GM13977 (cell line): Measurements from ENCODE around the gene FAM120AOS.

Experiments
- DNase-seq: peaks from one replicate; pipeline ENCODE4 v3.0.0; 2012; ENCODE audit warnings: low spot score
- in situ Hi-C: fragments of 300-500 bp; cut with MboI; formaldehyde crosslinking; loops from one replicate; pipeline ENCODE4 v1.12.0; 2022; ENCODE audit warnings: low sequenced_read_pairs, low pct_unique_long_range_greater_than_20kb, mixed read lengths, inconsistent platforms; ENCODE audit not compliant: unreplicated experiment
- TF ChIP-seq, protein P1 (sequence below): IDR thresholded peaks from 2 replicates; pipeline ENCODE4 v1.5.1; 2012; ENCODE audit warnings: mild to moderate bottlenecking, control low read depth; ENCODE audit not compliant: insufficient read depth; ENCODE audit errors: extremely low read depth, missing control alignments

Gene FAM120AOS

DNA sequence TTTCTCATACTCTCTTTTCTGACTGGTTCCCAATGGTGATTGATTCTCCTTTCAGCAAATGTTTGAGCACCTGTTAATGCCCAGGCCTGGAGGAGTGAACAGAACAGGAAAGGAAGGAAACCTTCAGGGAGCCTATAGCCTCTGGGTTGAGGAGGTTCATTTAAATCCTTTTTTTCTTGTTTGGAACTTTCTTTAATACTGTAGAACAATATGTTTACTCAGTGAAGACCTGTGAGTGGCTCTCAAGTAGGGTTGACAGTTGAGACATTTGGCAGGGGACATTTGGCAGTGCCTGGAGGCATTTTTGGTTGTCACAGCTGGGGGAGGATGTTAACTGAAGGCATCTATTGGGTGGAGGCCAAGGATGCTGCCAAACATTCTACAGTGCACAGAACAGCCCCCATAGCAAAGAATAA lies 6.1 kb upstream of the FAM120AOS start:
- TF ChIP-seq, protein P1, sequence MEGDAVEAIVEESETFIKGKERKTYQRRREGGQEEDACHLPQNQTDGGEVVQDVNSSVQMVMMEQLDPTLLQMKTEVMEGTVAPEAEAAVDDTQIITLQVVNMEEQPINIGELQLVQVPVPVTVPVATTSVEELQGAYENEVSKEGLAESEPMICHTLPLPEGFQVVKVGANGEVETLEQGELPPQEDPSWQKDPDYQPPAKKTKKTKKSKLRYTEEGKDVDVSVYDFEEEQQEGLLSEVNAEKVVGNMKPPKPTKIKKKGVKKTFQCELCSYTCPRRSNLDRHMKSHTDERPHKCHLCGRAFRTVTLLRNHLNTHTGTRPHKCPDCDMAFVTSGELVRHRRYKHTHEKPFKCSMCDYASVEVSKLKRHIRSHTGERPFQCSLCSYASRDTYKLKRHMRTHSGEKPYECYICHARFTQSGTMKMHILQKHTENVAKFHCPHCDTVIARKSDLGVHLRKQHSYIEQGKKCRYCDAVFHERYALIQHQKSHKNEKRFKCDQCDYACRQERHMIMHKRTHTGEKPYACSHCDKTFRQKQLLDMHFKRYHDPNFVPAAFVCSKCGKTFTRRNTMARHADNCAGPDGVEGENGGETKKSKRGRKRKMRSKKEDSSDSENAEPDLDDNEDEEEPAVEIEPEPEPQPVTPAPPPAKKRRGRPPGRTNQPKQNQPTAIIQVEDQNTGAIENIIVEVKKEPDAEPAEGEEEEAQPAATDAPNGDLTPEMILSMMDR: no peak
- DNase-seq: no peak
- in situ Hi-C loops: no loop called here

DNA sequence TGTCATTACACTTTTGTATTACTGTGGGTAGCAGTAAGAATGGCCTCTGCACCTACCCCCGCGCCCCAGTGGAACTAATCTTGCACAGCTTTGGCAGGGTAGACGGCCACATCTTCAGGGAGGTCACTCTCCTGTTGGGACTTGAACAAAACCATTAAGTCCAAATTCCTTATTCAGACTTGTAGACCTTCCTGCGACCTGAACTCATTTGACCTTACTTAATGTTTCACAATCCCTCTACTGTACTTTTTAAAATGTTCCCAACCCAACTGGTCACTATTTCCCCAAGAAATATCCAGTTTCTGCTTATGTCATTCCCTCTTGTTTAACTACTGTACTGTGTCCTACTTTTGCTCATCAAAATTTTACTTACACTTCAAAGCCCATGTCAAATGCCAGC lies 5.3 kb upstream of the FAM120AOS start:
- no peak for DNase-seq
- in situ Hi-C loops: no loop called here
- TF ChIP-seq, protein P1: no peak

DNA sequence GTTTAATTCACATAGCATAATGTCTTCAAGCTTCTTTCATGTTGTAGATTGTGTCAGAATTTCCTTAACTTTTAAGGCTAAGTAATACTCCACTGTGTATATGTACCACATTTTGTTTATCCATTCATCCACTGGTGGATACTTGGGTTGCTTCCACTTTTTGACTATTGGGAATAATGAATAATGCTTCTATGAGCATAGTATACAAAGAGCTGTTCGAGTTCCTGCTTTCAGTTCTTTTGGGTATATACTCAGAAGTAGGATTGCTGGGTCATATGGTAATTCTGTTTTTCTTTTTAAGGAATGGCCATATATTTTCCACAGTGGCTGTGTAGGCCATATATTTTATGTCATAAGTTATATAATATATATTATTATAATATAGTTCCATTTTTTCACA lies 3.6 kb upstream of the FAM120AOS start:
- in situ Hi-C loops: no loop called here

DNA sequence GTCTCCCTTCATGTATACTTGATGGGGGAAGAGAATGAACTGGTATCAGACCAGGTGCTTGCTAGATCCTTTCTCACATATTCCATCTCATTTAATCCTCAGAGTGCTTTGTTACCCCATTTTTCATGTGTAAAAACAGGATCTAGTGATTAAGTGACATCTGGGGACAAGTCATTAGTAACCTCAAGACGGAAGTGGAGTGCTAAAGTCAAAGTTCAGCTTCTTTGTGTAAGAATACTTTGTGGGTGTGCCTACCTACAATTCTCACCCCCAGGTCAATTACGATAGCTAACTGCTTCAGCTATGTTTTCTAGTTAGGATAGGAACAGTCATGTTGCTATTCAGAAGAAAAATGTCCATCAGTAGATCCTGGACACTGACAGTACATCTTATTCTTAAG lies 3.1 kb upstream of the FAM120AOS start:
- in situ Hi-C loops: no loop called here
- TF ChIP-seq, protein P1: no peak
- DNase-seq: no peak

More for the DNA sequence above, 3.6 kb upstream of the FAM120AOS start:
- TF ChIP-seq, protein P1: no peak
- no peak for DNase-seq

DNA sequence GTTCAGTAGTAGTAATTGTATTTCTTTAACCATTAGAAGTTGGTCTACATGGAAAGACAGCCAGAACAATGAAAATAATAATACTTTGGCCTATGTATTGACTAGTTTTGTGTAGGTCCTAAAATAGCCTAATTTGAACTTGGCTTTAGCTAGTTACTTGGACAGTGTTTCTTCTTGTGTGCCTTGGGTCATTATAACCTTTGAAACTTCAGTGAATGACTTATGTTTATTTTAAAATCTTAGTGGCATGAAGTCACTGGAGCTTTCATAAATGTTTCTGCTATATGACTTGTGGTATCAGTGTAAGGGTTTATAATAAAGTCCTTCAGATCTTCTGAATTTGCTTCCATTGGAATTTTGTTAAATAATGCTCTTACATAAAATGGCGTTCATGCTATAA lies 2.6 kb upstream of the FAM120AOS start:
- in situ Hi-C loops: no loop called here
- TF ChIP-seq, protein P1: no peak
- no peak for DNase-seq

DNA sequence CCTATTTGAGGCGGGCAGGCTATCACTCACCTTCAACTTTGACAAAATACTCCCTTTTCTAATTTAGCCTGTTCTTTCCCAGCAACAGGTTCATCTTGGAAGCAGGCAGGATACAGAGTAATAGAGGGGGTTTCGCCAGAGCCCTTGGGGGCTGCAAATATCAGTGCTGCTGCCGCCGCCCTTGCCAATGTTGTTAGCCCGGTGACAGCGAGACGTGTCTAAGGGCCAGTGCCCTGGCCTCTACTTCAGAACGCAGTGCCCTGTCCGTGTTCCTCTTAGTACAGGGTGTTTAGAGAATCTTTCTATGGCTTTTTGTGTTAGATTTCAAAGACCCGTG lies 703 bp downstream of the FAM120AOS start:
- TF ChIP-seq, protein P1: no peak
- DNase-seq: no peak
- in situ Hi-C loops: no loop called here
